ENCODE data around the gene PLCD3. TPM values are rescaled to one million over a fixed set of nuclear protein-coding genes. Genes with fewer than 3 reads are reported as not detected.

The PLCD3 gene
- total and polyA plus RNA-seq, 10 of the 15 experiments (the other 5 are each of a cell fraction or from before 2014, with no cell fraction given), result 0.02 to 1.6 (median 0.44) TPM

- TF ChIP-seq IRF4 (IDR thresholded peaks at IDR 0.05; ENCODE audit: low read depth, low read length), result no peak
- no peak for TF ChIP-seq RCOR1 (conservative IDR thresholded peaks at IDR 0.05; ENCODE audit: low read depth, low read length)
- no peak for TF ChIP-seq MYC (IDR thresholded peaks at IDR 0.05; ENCODE audit: insufficient read depth, insufficient read length, insufficient replicate concordance, low read length, severe bottlenecking)
- TF ChIP-seq BRCA1 (IDR thresholded peaks at IDR 0.05; ENCODE audit: low read depth, low read length), result no peak
- no peak for TF ChIP-seq ZBED1 (IDR thresholded peaks at IDR 0.05; ENCODE audit: borderline replicate concordance)
- no peak for TF ChIP-seq RUNX3 (IDR thresholded peaks at IDR 0.05; ENCODE audit: low read length)
- TF ChIP-seq MTA3 (IDR thresholded peaks at IDR 0.05; ENCODE audit: borderline replicate concordance, low read length), result no peak
- TF ChIP-seq GATAD2B (conservative IDR thresholded peaks at IDR 0.05; ENCODE audit: low read depth), result no peak
- no peak for TF ChIP-seq STAT1 (conservative IDR thresholded peaks at IDR 0.05)
- TF ChIP-seq NR2C1 (IDR thresholded peaks at IDR 0.05), result no peak
Observed at GRCh38 chr17:45115871-45116270, 16.4 kb downstream of the PLCD3 start (continued).

GRCh38 chr17:45115015-45115625 lies 17.2 kb downstream of the PLCD3 start:
- no peak for FAIRE-seq
- ChIA-PET SMC1A (ENCODE audit: uncharacterized antibody, unreplicated experiment) (no interaction called here), POLR2A (no interaction called here), CTCF (interaction anchor here (0.6 to 1.5 kb wide), 2 partner anchors 19 to 336 kb away, joined by 3 to 4 read pairs; no protein-coding TSS in a partner anchor), RAD21 (ENCODE audit: unreplicated experiment) (no interaction called here)
- Histone ChIP-seq H3K4me1 (ENCODE audit: control insufficient read depth, insufficient read depth, low read length) (peaks cover 11% of the 10 kb centered on the region; the same call in 1 of the 2 replicates), H3K4me2 (ENCODE audit: control insufficient read depth, insufficient read depth) (no peak overlapping the region), H3K36me3 (ENCODE audit: control insufficient read depth in 2 of 2, insufficient read depth in 2 of 2, low read length in 1 of 2) (no peaks in the 10 kb centered on the region), H3K4me3 (no peak overlapping the region), H4K20me1 (ENCODE audit: control insufficient read depth, insufficient read depth) (no peaks in the 10 kb centered on the region), H2AFZ (ENCODE audit: control insufficient read depth, low read depth, low read length) (no peak overlapping the region), H3K79me2 (ENCODE audit: control insufficient read depth, insufficient read depth, low read length) (no peaks in the 10 kb centered on the region), H3K27me3 (replicated peaks in 1 of 2; ENCODE audit: control insufficient read depth in 2 of 2, insufficient read depth in 2 of 2, low read length in 1 of 2) (no peaks in the 10 kb centered on the region), H3K9me3 (replicated peaks; ENCODE audit: control insufficient read depth, insufficient read depth, low read length) (no peaks in the 10 kb centered on the region), H3K27ac (ENCODE audit: control insufficient read depth, insufficient read depth) (no peak overlapping the region), H3K9ac (ENCODE audit: control insufficient read depth, insufficient read depth, low read length) (no peak overlapping the region)
- DNase-seq (ENCODE audit: low read depth, low spot score), result no peak
- 55% methylated on average over 14 of the region's 26 CpGs for WGBS (ENCODE audit: insufficient coverage, insufficient replicate concordance, low lambda C conversion rate, missing lambda C conversion rate)
- intact Hi-C loops (cut with micrococcal nuclease; ENCODE audit: unreplicated experiment) (no loop called here), in situ Hi-C loops (cut with MboI) (no loop called here)
- no peak for ATAC-seq
- no TSS peak for BruUV-seq (replicated peaks)
- TF ChIP-seq MEF2A (IDR thresholded peaks at IDR 0.05; ENCODE audit: insufficient read depth, low read depth, low read length), result no peak
- TF ChIP-seq ZNF217 (IDR thresholded peaks at IDR 0.05), result no peak
- no peak for TF ChIP-seq SREBF1 (IDR thresholded peaks at IDR 0.05; ENCODE audit: low read length)
- TF ChIP-seq NKRF (conservative IDR thresholded peaks at IDR 0.05), result no peak
